GM23338 (cell line): ENCODE measurements around the gene FUT8. TPM values are rescaled to one million over a fixed set of nuclear protein-coding genes. Genes with fewer than 3 reads are reported as not detected.

ENCODE experiments used
- ATAC-seq: fragments of 200-7000 bp; cut with Tn5 transposase; 3 replicates; pipeline ENCODE4 v1.9.1; 2020
- DNase-seq: peaks from one replicate; pipeline ENCODE4 v3.0.0-alpha.2; 2015; ENCODE audit warnings: low spot score
- H2AFZ ChIP-seq: fragments of 200-600 bp; sonication (generic); 2 replicates; pipeline ENCODE4 v1.8.0; 2016; ENCODE audit warnings: antibody characterized with exemption, mild to moderate bottlenecking, moderate library complexity
- H3F3A ChIP-seq: fragments of 200-600 bp; sonication (generic); replicated peaks from 2 replicates; pipeline ENCODE4 v1.8.0; 2017; ENCODE audit warnings: antibody characterized with exemption, mixed run types, low read depth
- H3K27ac ChIP-seq: fragments of 200-600 bp; sonication (generic); 2 replicates; pipeline ENCODE4 v1.6.1; 2016; ENCODE audit warnings: low read depth
- H3K27me3 ChIP-seq: fragments of 200-600 bp; sonication (generic); 2 replicates; pipeline ENCODE4 v1.8.0; 2016; ENCODE audit warnings: mild to moderate bottlenecking, mixed run types, moderate library complexity; ENCODE audit not compliant: insufficient read depth
- H3K36me3 ChIP-seq: fragments of 200-600 bp; sonication (generic); 2 replicates; pipeline ENCODE4 v1.8.0; 2016; ENCODE audit warnings: mild to moderate bottlenecking; ENCODE audit not compliant: insufficient read depth
- H3K4me1 ChIP-seq: fragments of 200-600 bp; sonication (generic); 2 replicates; pipeline ENCODE4 v1.8.0; 2016; ENCODE audit warnings: mild to moderate bottlenecking, moderate library complexity; ENCODE audit not compliant: insufficient read depth
- H3K4me2 ChIP-seq: fragments of 200-600 bp; sonication (generic); 2 replicates; pipeline ENCODE4 v1.7.1; 2017; ENCODE audit warnings: mixed run types
- H3K4me3 ChIP-seq: fragments of 200-600 bp; sonication (generic); 2 replicates; pipeline ENCODE4 v1.6.1; 2016; ENCODE audit warnings: mixed run types
- H3K79me2 ChIP-seq: fragments of 200-600 bp; sonication (generic); replicated peaks from 2 replicates; pipeline ENCODE4 v1.8.0; 2017; ENCODE audit warnings: mild to moderate bottlenecking; ENCODE audit not compliant: insufficient read depth
- H3K9me2 ChIP-seq: fragments of 200-600 bp; sonication (generic); 2 replicates; pipeline ENCODE4 v1.8.0; 2017; ENCODE audit not compliant: insufficient read depth
- H4K20me1 ChIP-seq: fragments of 200-600 bp; sonication (generic); replicated peaks from 2 replicates; pipeline ENCODE4 v1.8.0; 2017; ENCODE audit warnings: mild to moderate bottlenecking; ENCODE audit not compliant: insufficient read depth
- H3K27ac Mint-ChIP-seq: 2 replicates; pipeline ENCODE4 v1.8.0; 2020; ENCODE audit warnings: inconsistent platforms, mild to moderate bottlenecking, moderate library complexity, mixed read lengths
- H3K27me3 Mint-ChIP-seq: 3 replicates; pipeline ENCODE4 v1.8.0; 2022; ENCODE audit warnings: low read depth, mild to moderate bottlenecking, moderate library complexity, mixed read lengths, inconsistent platforms; ENCODE audit not compliant: insufficient read depth, poor library complexity
- H3K36me3 Mint-ChIP-seq: 3 replicates; pipeline ENCODE4 v1.8.0; 2021; ENCODE audit warnings: low read depth, mild to moderate bottlenecking, inconsistent platforms, moderate library complexity, mixed read lengths
- H3K4me1 Mint-ChIP-seq: 3 replicates; pipeline ENCODE4 v1.8.0; 2020; ENCODE audit warnings: mild to moderate bottlenecking, inconsistent platforms, mixed read lengths
- H3K4me3 Mint-ChIP-seq: 3 replicates; pipeline ENCODE4 v1.8.0; 2021; ENCODE audit warnings: moderate library complexity, mild to moderate bottlenecking, inconsistent platforms, mixed read lengths
- H3K9me3 Mint-ChIP-seq: 3 replicates; pipeline ENCODE4 v1.8.0; 2020; ENCODE audit warnings: moderate library complexity, mild to moderate bottlenecking, inconsistent platforms, mixed read lengths
- EZH2 ChIP-seq: fragments of 200-600 bp; sonication (generic); IDR thresholded peaks from one replicate; pipeline ENCODE4 v1.8.0; 2017; ENCODE audit warnings: antibody characterized with exemption, mild to moderate bottlenecking, low read depth; ENCODE audit not compliant: unreplicated experiment
- EZH2phosphoT487 ChIP-seq: fragments of 200-600 bp; sonication (generic); IDR thresholded peaks from one replicate; pipeline ENCODE4 v1.8.1; 2018; ENCODE audit warnings: antibody characterized with exemption; ENCODE audit not compliant: unreplicated experiment
- NANOG ChIP-seq: IDR thresholded peaks from 2 replicates; pipeline ENCODE4 v1.6.1; 2016; ENCODE audit warnings: antibody characterized with exemption, borderline replicate concordance
- POLR2AphosphoS5 ChIP-seq: IDR thresholded peaks from 2 replicates; pipeline ENCODE4 v1.6.1; 2016; ENCODE audit warnings: antibody characterized with exemption, low read depth
- REST ChIP-seq: IDR thresholded peaks from one replicate; pipeline ENCODE4 v1.6.1; 2018; ENCODE audit warnings: antibody characterized with exemption; ENCODE audit not compliant: unreplicated experiment
- ZNF462 ChIP-seq: fragments of 250-450 bp; sonication (Bioruptor Pico); IDR thresholded peaks from 2 replicates; pipeline ENCODE4 v1.5.0; 2020; ENCODE audit warnings: mild to moderate bottlenecking, moderate library complexity
- polyA plus RNA-seq: library from polyadenylated mRNA; unstranded; fragments of >200 nt; fragmentation: Nextera tagmentation; extraction: Ambion mirVana; gene quantifications from 2 replicates; pipeline ENCODE4 v1.2.1, GENCODE V29; 2016
- total RNA-seq: library from RNA; depleted of rRNA; stranded (reverse); fragments of >200 nt; shearing (Covaris generic); gene quantifications from 2 replicates; pipeline ENCODE4 v1.2.3, GENCODE V29; 2014

FUT8 gene
- total and polyA plus RNA-seq, 2 experiments from 2014 or later: 8.2 to 23.2 TPM

GRCh38 chr14:65438266-65438933, 25.9 kb downstream of the FUT8 start:
- no peak overlapping the region for H3K4me2 ChIP-seq
- no peaks in the 10 kb centered on the region for H4K20me1 ChIP-seq
- no peak overlapping the region for H2AFZ ChIP-seq
- no peaks in the 10 kb centered on the region for H3K27me3 ChIP-seq
- Mint-ChIP-seq H3K4me1 (peaks cover 19% of the 10 kb centered on the region), H3K9me3 (peaks cover 9% of the 10 kb centered on the region), H3K4me3 (no peak overlapping the region), H3K27me3 (no peaks in the 10 kb centered on the region), H3K36me3 (peaks cover 17% of the 10 kb centered on the region; the same call in 2 of the 3 replicates), H3K27ac (no peak overlapping the region)
- no peak overlapping the region for H3K27ac ChIP-seq
- no peaks in the 10 kb centered on the region for H3K79me2 ChIP-seq
- no peaks in the 10 kb centered on the region for H3K9me2 ChIP-seq
- peaks cover 18% of the 10 kb centered on the region for H3K4me1 ChIP-seq
- no peaks in the 10 kb centered on the region for H3F3A ChIP-seq
- no peak for DNase-seq
- no peaks in the 10 kb centered on the region; the same call in 1 of the 2 replicates for H3K36me3 ChIP-seq
- no peak overlapping the region for H3K4me3 ChIP-seq
- no peak for ATAC-seq
- TF ChIP-seq EZH2phosphoT487 (no peak), REST (no peak), ZNF462 (CRISPR knock-in tag) (no peak), POLR2AphosphoS5 (no peak), NANOG (no peak), EZH2 (no peak)
